Spinal cord (tissue), 10 donors: ENCODE measurements around the gene RPS6KA1. TPM values are rescaled to one million over a fixed set of nuclear protein-coding genes. Genes with fewer than 3 reads are reported as not detected.
"Not testable (repeated sequence)": the region's sequence is repeated elsewhere in the genome, so short reads cannot be mapped to it uniquely, and the experiment has no call there.

Experiments
- DNase-seq, 6 donors: peaks; one replicate each; pipeline versions ENCODE4 v3.0.0 to v3.0.0-alpha.2; 2013 to 2015; ENCODE audit warnings: low spot score in 6 of 6, low read depth in 4 of 6
- H3K27ac ChIP-seq: one replicate; pipeline ENCODE4 v1.5.1; 2013; ENCODE audit warnings: low read depth, low read length, control low read depth
- H3K27me3 ChIP-seq: one replicate; pipeline ENCODE4 v1.6.1; 2013; ENCODE audit warnings: low read length; ENCODE audit not compliant: control insufficient read depth, insufficient read depth
- H3K36me3 ChIP-seq: one replicate; pipeline ENCODE4 v1.6.1; 2013; ENCODE audit warnings: low read length; ENCODE audit not compliant: control insufficient read depth, insufficient read depth
- H3K4me1 ChIP-seq: one replicate; pipeline ENCODE4 v1.6.1; 2013; ENCODE audit warnings: low read length; ENCODE audit not compliant: control insufficient read depth, insufficient read depth
- H3K4me3 ChIP-seq: one replicate; pipeline ENCODE4 v1.5.1; 2013; ENCODE audit warnings: low read depth, low read length, control low read depth
- H3K9me3 ChIP-seq: one replicate; pipeline ENCODE4 v1.6.1; 2013; ENCODE audit warnings: low read length; ENCODE audit not compliant: control insufficient read depth, insufficient read depth
- WGBS: methylation state at CpG from one replicate; pipeline ENCODE4 v1.1.5; 2013; ENCODE audit warnings: missing lambda C conversion rate; ENCODE audit not compliant: insufficient coverage; 5-methylcytosine and 5-hydroxymethylcytosine counted together
- polyA plus RNA-seq, 2 donors: library from polyadenylated mRNA; unstranded; fragments of 120-200 nt; gene quantifications; one replicate each; pipeline ENCODE4 v1.2.1, GENCODE V29; 2013; ENCODE audit not compliant: insufficient read length in 2 of 2
- total RNA-seq, 2 donors: library from RNA; depleted of rRNA in 1 of 2; stranded (reverse); fragments of 120-200 nt in 1 of 2; fragments of >200 nt in 1 of 2; gene quantifications; one replicate each; pipeline versions ENCODE4 v1.2.3 to v1.2.4, GENCODE V29; 2013 to 2014
- donor health status: healthy.

The RPS6KA1 gene
- total and polyA plus RNA-seq, 4 donors: 11.8 to 16.4 (median 13.5) TPM

DNA sequence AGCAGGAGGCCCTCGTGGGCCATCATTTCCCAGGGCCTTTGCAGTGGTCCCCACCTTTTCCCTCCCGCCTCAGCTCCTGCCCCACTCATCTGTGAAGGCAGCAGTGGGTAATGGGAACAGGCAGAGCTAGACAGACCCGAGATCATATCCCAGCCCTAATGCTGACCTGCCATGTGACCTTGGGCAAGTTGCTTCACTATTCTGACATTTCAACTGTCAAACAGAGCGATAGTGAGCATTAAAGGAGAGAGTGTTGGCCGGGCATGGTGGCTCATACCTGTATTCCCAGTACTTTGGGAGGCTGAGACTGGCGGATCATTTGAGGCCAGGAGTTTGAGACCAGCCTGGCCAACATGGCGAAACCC lies 51.7 kb downstream of the RPS6KA1 start:
- no peak overlapping the region for H3K27ac ChIP-seq
- 100% methylated on average over 2 of the region's 7 CpGs for WGBS
- DNase-seq: no peak

DNA sequence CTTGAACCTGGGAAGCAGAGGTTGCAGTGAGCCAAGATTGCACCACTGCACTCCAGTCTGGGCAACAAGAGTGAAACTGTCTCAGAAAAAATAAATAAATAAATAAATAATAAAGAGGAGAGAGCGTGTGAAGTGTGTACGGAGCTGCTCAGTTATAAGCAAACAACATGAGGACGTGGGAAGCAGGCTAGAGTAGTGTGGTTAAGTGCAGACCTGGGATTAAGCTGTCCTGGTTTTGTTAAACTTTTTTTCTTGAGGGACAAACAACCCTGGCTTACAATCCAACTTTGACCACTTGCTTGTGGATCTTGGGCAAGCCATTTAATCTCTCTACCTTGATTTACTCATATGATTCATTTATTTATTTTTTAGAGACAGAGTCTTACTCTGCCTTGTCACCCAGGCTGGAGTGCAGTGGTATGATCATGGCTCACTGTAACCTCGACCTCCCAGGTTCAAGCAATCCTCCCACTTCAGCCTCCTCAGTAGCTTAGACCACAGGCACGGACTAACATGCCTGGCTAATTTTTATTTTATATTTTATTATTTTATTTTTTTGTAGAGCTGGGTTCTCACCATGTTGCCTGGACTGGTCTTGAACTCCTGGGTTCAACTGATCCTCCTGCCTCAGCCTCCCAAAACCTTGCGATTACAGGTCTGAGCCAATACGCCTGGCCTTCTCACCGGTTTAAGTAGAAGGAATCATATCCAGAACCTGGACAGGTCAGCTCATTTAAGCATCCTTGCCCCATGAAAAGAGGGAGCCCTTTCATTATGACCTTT lies 52.7 kb downstream of the RPS6KA1 start:
- Histone ChIP-seq H3K9me3 (no peaks in the 10 kb centered on the region), H3K4me3 (no peak overlapping the region), H3K4me1 (no peaks in the 10 kb centered on the region), H3K27me3 (no peaks in the 10 kb centered on the region), H3K27ac (no peak overlapping the region), H3K36me3 (no peaks in the 10 kb centered on the region)
- no peak for DNase-seq
- 87% methylated on average over 4 of the region's 8 CpGs for WGBS

More for the DNA sequence above, 51.7 kb downstream of the RPS6KA1 start:
- Histone ChIP-seq H3K9me3 (no peaks in the 10 kb centered on the region), H3K4me1 (no peaks in the 10 kb centered on the region), H3K4me3 (no peak overlapping the region), H3K36me3 (no peaks in the 10 kb centered on the region), H3K27me3 (no peaks in the 10 kb centered on the region)

DNA sequence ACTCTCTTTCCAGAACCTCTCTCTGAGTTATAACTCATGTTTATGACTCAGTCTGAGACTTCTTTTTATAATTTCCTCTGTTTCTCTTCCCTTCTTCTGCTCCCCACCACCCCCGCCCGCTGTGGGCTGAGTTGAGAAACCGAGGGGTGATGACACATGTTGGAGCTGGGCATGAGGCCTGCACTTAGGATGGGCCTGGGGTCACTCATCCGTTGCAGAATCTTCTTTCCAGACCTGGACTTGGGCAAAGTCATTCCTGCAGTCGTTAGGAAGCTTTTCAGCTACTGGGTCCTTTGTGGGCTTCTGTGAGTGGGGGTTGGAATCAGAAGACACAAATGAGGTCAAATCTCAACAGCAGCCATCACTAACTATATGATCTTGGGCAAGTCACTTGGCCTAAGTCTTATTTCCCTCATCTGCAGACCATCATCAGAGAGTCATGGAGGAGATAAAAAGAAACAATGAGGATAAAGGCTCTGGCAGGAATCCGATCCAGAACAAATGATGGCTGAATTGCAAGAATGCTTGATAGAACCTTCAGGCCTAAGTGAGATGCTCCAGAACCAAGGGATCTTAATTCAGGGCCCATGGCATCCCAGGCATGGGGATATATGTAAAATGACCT lies 53.4 kb downstream of the RPS6KA1 start:
- DNase-seq: no peak
- no peaks in the 10 kb centered on the region for H3K9me3 ChIP-seq
- H3K4me3 ChIP-seq: no peak overlapping the region
- H3K27ac ChIP-seq: no peak overlapping the region
- H3K4me1 ChIP-seq: no peaks in the 10 kb centered on the region
- 91% methylated on average over 3 of the region's 6 CpGs for WGBS
- H3K27me3 ChIP-seq: no peaks in the 10 kb centered on the region
- no peaks in the 10 kb centered on the region for H3K36me3 ChIP-seq

GRCh38 chr1:26583646-26584485 lies 54.3 kb downstream of the RPS6KA1 start:
- WGBS: 95% methylated on average over 3 of the region's 5 CpGs
- Histone ChIP-seq H3K9me3 (no peaks in the 10 kb centered on the region), H3K27me3 (no peaks in the 10 kb centered on the region), H3K27ac (no peak overlapping the region), H3K4me3 (no peak overlapping the region), H3K36me3 (no peaks in the 10 kb centered on the region), H3K4me1 (no peaks in the 10 kb centered on the region)
- no peak for DNase-seq

DNA sequence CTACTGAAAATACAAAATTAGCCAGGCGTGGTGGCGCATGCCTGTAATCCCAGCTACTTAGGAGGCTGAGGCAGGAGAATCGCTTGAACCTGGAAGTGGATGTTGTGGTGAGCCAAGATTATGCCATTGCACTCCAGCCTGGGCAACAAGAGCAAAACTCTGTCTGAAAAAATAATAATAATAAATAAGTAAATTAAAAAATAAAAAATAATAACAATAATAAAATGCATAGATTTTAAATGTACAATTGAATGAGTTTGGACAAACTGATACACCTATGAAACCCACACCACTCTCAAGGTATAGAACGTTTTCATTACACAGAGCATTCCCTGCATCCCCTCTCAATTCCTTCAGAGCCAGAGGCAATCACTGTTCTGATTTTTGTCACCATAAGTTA lies 55.0 kb downstream of the RPS6KA1 start:
- H3K9me3 ChIP-seq, H3K4me3 ChIP-seq, H3K36me3 ChIP-seq, DNase-seq, H3K27ac ChIP-seq, H3K4me1 ChIP-seq, H3K27me3 ChIP-seq: not testable (repeated sequence)
- 100% methylated on average over 1 of the region's 4 CpGs for WGBS

- no peaks in the 10 kb centered on the region for H3K36me3 ChIP-seq
- no peaks in the 10 kb centered on the region for H3K4me1 ChIP-seq
- DNase-seq: no peak
- no peaks in the 10 kb centered on the region for H3K9me3 ChIP-seq
- no CpG with 5 or more reads among the region's 6 CpGs for WGBS
- no peak overlapping the region for H3K4me3 ChIP-seq
- no peaks in the 10 kb centered on the region for H3K27me3 ChIP-seq
- no peak overlapping the region for H3K27ac ChIP-seq
Observed at GRCh38 chr1:26585471-26585870, 55.9 kb downstream of the RPS6KA1 start.

DNA sequence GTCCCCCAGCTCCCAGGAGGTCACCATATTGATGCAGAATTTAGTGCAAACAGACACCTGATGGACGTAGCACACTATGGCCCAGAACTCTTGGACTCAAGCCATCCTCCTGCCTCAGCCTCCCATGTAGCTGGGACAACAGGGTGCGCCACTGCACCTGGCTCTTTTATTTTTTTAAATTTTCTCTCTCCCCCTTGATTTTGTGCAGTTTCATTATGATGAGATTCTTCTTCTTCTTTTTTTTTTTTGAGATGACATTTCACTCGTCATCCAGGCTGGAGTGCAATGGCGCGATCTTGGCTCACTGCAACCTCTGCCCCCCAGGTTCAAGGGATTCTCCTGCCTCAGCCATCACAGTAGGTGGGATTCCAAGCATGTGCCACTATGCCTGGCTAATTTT lies 63.8 kb downstream of the RPS6KA1 start:
- Histone ChIP-seq H3K36me3 (no peaks in the 10 kb centered on the region), H3K27me3 (no peaks in the 10 kb centered on the region), H3K27ac (no peak overlapping the region), H3K4me3 (no peak overlapping the region), H3K4me1 (no peaks in the 10 kb centered on the region), H3K9me3 (no peaks in the 10 kb centered on the region)
- 43% methylated on average over 1 of the region's 5 CpGs for WGBS
- DNase-seq: no peak

DNA sequence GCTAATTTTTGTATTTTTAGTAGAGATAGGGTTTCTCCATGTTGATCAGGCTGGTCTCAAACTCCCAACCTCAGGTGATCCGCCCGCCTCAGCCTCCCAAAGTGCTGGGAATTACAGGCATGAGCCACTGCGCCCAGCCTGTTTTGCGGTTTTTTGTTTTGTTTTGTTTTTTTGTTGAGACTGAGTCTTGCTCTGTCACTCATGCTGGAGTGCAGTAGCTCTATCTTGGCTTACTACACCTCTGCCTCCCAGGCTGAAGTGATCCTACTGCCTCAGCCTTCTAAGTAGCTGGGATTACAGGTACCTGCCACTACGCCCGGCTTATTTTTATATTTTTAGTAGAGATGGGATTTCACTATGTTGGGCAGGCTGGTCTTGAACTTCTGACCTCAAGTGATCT lies 65.0 kb downstream of the RPS6KA1 start:
- WGBS: 95% methylated on average over 4 of the region's 6 CpGs
- not testable (repeated sequence) for H3K36me3 ChIP-seq, DNase-seq, H3K4me3 ChIP-seq, H3K27ac ChIP-seq, H3K9me3 ChIP-seq, H3K4me1 ChIP-seq, H3K27me3 ChIP-seq

DNA sequence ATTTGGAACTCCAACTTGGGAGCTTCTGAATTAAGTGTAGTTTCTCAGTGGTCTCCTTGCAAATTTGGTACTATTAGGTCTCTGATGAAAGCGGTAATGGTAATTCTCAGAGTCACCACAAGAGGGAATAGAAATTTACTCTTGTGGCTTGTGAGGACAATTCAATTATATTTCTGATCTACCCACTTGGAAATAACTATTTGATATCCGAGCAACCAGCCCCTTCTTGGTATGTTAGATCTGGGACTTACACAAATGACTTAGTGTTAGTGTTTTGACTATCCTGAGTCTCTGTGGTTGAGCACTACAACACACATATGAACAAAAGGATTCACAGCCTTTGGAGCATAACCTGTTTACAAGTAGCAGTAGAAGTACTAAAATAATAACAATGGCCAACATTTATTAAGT lies 68.1 kb downstream of the RPS6KA1 start:
- Histone ChIP-seq H3K27me3 (no peaks in the 10 kb centered on the region), H3K4me3 (no peak overlapping the region), H3K9me3 (no peaks in the 10 kb centered on the region), H3K4me1 (no peaks in the 10 kb centered on the region), H3K36me3 (no peaks in the 10 kb centered on the region), H3K27ac (no peak overlapping the region)
- DNase-seq: peak in 2 of 6 donors; percentile 73 to 80
- WGBS: 20% methylated on average over 1 of the region's 2 CpGs
